GM12878 (cell line): Measurements from ENCODE around the gene C15orf61. TPM values are rescaled to one million over a fixed set of nuclear protein-coding genes. Genes with fewer than 3 reads are reported as not detected.

Source experiments
- ATF2 ChIP-seq: IDR thresholded peaks from 2 replicates; pipeline ENCODE4 v1.6.1; 2012; ENCODE audit warnings: low read length, inconsistent platforms
- BCL11A ChIP-seq: IDR thresholded peaks from 2 replicates; pipeline ENCODE4 v1.6.1; 2011; ENCODE audit warnings: low read depth, low read length
- CREB1 ChIP-seq: IDR thresholded peaks from 2 replicates; pipeline ENCODE4 v1.6.1; 2012; ENCODE audit warnings: low read depth, mild to moderate bottlenecking, inconsistent platforms
- IKZF1 ChIP-seq: fragments of 450-650 bp; conservative IDR thresholded peaks from 2 replicates; pipeline ENCODE4 v1.6.1; 2017; ENCODE audit warnings: antibody characterized with exemption, mild to moderate bottlenecking
- JUNB ChIP-seq: IDR thresholded peaks from 2 replicates; pipeline ENCODE4 v1.6.1; 2016; ENCODE audit warnings: antibody characterized with exemption, mild to moderate bottlenecking
- JUND ChIP-seq: IDR thresholded peaks from 2 replicates; pipeline ENCODE4 v1.6.1; 2012; ENCODE audit warnings: low read depth, mild to moderate bottlenecking, low read length, improper control_type of control experiment, moderate library complexity
- NFIC ChIP-seq: IDR thresholded peaks from 2 replicates; pipeline ENCODE4 v1.6.1; 2012; ENCODE audit warnings: low read depth, mild to moderate bottlenecking, inconsistent platforms, low read length, moderate library complexity
- NFYA ChIP-seq: IDR thresholded peaks from 2 replicates; pipeline ENCODE4 v1.6.1; 2011; ENCODE audit warnings: low read depth, mild to moderate bottlenecking, low read length, improper control_type of control experiment, borderline replicate concordance
- PRDM15 ChIP-seq: fragments of 450-650 bp; formaldehyde crosslinking; IDR thresholded peaks from 2 replicates; pipeline ENCODE4 v1.4.0; 2020; ENCODE audit warnings: mild to moderate bottlenecking, moderate library complexity
- RAD21 ChIP-seq: IDR thresholded peaks from 2 replicates; pipeline ENCODE4 v1.6.1; 2011; ENCODE audit warnings: mild to moderate bottlenecking, low read depth, low read length, moderate library complexity; ENCODE audit not compliant: insufficient read depth
- SRF ChIP-seq, 2 experiments: IDR thresholded peaks; 2 replicates each; pipeline ENCODE4 v1.6.1; 2011; ENCODE audit warnings: low read depth in 2 of 2, low read length in 2 of 2, mild to moderate bottlenecking in 1 of 2, moderate library complexity in 1 of 2
- STAT3 ChIP-seq: IDR thresholded peaks from 2 replicates; pipeline ENCODE4 v1.6.1; 2011; ENCODE audit warnings: low read depth, low read length, improper control_type of control experiment
- TBL1XR1 ChIP-seq: IDR thresholded peaks from 2 replicates; pipeline ENCODE4 v1.6.1; 2012; ENCODE audit warnings: low read depth, low read length, improper control_type of control experiment
- TCF12 ChIP-seq: IDR thresholded peaks from 2 replicates; pipeline ENCODE4 v1.6.1; 2011; ENCODE audit warnings: low read depth, mild to moderate bottlenecking, low read length
- ZBTB4 ChIP-seq: fragments of 450-650 bp; formaldehyde crosslinking; IDR thresholded peaks from 2 replicates; pipeline ENCODE4 v1.4.0; 2022; ENCODE audit warnings: mild to moderate bottlenecking, moderate library complexity
- polyA plus RNA-seq, 11 experiments: library from polyadenylated mRNA; depleted of rRNA in 4 of 11; unstranded in 6 of 11; stranded (reverse) in 5 of 11; fragments of >200 nt; fragmentation: Nextera tagmentation in 4 of 11; fragmentation: Illumina TruSeq in 1 of 11; extraction: Ambion mirVana in 4 of 11; extraction: Trizol in 1 of 11; gene quantifications; 1 replicate in 1 of 11; 2 replicates in 10 of 11; pipeline versions ENCODE4 v1.2.1 to v1.2.3, GENCODE V29; 2011 to 2016; ENCODE audit warnings: inconsistent platforms in 2 of 11, missing spikeins in 2 of 11, low read depth in 1 of 11
- total RNA-seq, 4 experiments: library from RNA; depleted of rRNA in 3 of 4; stranded (reverse); fragments of >200 nt in 3 of 4; fragmentation: Illumina TruSeq in 1 of 4; extraction: Trizol in 1 of 4; gene quantifications; 2 replicates each; pipeline versions ENCODE4 v1.2.1 to v1.2.3, GENCODE V29; 2013 to 2021

The C15orf61 gene
- total and polyA plus RNA-seq, 10 of the 15 experiments (the other 5 are each of a cell fraction or from before 2014, with no cell fraction given), result 1.4 to 8.7 (median 4.3) TPM

- TF ChIP-seq PRDM15 (no peak), TBL1XR1 (peak; percentile 68; the same call in 1 of the 2 replicates), SRF (IDR thresholded peaks at IDR 0.05; ENCODE audit: low read depth in 2 of 2, low read length in 2 of 2) (no peak), ZBTB4 (no peak), ATF2 (peak; percentile 78), JUNB (peak; percentile 75), NFIC (peak; percentile 83; the same call in 1 of the 2 replicates), IKZF1 (peak; percentile 5; the same call in 1 of the 2 replicates), RAD21 (no peak), JUND (peak; percentile 10; the same call in 1 of the 2 replicates), NFYA (no peak), CREB1 (peak; percentile 51; the same call in 1 of the 2 replicates), TCF12 (0 out of 2 replicates have a peak, but pooled peaks have one; percentile 41), STAT3 (peak; percentile 91; the same call in 1 of the 2 replicates), BCL11A (peak; percentile 57; the same call in 1 of the 2 replicates)
- TF ChIP-seq, all 136 proteins: peak for 29
Measured at GRCh38 chr15:67564021-67564967, 43.4 kb downstream of the C15orf61 start (continued).
